ENCODE data around the gene OMP. TPM values are rescaled to one million over a fixed set of nuclear protein-coding genes. Genes with fewer than 3 reads are reported as not detected.

Gene OMP
- total RNA-seq, 1 donor from 2014 or later: not detected

DNA sequence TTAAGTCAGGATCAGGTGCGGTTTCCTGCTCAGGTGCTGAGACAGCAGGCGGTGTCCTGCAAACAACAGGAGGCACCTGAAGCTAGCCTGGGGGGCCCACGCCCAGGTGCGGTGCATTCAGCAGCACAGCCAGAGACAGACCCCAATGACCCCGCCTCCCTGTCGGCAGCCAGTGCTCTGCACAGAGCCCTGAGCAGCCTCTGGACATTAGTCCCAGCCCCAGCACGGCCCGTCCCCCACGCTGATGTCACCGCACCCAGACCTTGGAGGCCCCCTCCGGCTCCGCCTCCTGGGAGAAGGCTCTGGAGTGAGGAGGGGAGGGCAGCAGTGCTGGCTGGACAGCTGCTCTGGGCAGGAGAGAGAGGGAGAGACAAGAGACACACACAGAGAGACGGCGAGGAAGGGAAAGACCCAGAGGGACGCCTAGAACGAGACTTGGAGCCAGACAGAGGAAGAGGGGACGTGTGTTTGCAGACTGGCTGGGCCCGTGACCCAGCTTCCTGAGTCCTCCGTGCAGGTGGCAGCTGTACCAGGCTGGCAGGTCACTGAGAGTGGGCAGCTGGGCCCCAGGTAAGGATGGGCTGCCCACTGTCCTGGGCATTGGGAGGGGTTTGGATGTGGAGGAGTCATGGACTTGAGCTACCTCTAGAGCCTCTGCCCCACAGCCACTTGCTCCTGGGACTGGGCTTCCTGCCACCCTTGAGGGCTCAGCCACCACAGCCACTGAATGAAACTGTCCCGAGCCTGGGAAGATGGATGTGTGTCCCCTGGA is 25.5 kb downstream of the OMP start, which contains the start of gene MYO7A:
Gene MYO7A, plus strand, starts transcription at position 327 of the 772 bp plus-strand sequence. CDS start 2,389 bp downstream, outside the sequence.
- H3K27me3 Mint-ChIP-seq (ENCODE audit: unreplicated experiment): peaks cover 7% of the 10 kb centered on the region
- peak; percentile 86 for DNase-seq
- H3K9me3 Mint-ChIP-seq (ENCODE audit: unreplicated experiment): peaks cover 8% of the 10 kb centered on the region
- H3K4me1 Mint-ChIP-seq (ENCODE audit: low read depth, unreplicated experiment): peaks cover 15% of the 10 kb centered on the region
- H3K36me3 Mint-ChIP-seq (ENCODE audit: unreplicated experiment): no peaks in the 10 kb centered on the region
- H3K27ac Mint-ChIP-seq (ENCODE audit: unreplicated experiment): peak within 1 kb of the TSS; percentile 96
- TF ChIP-seq, protein P1, sequence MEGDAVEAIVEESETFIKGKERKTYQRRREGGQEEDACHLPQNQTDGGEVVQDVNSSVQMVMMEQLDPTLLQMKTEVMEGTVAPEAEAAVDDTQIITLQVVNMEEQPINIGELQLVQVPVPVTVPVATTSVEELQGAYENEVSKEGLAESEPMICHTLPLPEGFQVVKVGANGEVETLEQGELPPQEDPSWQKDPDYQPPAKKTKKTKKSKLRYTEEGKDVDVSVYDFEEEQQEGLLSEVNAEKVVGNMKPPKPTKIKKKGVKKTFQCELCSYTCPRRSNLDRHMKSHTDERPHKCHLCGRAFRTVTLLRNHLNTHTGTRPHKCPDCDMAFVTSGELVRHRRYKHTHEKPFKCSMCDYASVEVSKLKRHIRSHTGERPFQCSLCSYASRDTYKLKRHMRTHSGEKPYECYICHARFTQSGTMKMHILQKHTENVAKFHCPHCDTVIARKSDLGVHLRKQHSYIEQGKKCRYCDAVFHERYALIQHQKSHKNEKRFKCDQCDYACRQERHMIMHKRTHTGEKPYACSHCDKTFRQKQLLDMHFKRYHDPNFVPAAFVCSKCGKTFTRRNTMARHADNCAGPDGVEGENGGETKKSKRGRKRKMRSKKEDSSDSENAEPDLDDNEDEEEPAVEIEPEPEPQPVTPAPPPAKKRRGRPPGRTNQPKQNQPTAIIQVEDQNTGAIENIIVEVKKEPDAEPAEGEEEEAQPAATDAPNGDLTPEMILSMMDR (IDR thresholded peaks at IDR 0.05; ENCODE audit: partially characterized antibody, unreplicated experiment): no peak
- H3K4me3 Mint-ChIP-seq (ENCODE audit: unreplicated experiment): peak within 1 kb of the TSS; percentile 86

DNA sequence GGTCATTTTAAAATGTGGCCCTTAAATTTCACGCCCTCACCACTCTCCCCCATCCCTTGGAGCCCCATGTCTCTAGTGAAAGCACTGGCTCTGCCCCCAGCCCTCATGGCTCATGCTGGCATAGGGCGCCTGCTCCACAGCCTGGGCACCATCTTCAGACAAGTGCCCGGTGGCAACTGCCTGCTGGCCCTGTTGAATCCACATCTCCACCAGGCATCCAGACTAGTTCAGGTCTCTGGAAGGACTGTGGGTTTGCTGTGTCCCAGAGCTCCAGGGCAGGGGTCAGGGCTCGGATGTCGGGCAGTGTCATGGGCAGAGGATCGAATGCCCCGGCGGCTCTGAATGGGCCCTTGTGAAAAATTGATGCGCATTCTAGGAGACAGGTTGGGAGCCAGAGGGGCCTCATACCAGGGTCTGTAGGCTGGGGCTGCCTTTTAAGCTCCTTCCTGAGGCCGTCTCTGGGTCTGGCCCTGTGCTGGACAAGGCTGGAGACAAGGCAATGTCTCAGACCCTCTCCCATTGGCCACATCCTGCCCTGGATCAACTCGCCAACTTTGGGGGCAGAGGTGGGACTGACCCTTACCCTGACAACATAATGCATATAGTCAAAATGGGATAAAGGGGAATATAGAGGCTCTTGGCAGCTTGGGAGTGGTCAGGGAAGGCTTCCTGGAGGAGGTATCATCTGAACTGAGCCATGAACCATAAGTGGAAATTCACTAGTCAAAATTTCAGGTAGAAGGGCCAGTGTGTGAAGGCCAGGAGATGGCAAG is 26.6 kb downstream of the OMP start:
- H3K36me3 Mint-ChIP-seq (ENCODE audit: unreplicated experiment): no peaks in the 10 kb centered on the region
- peaks cover 15% of the 10 kb centered on the region for H3K4me1 Mint-ChIP-seq (ENCODE audit: low read depth, unreplicated experiment)
- H3K9me3 Mint-ChIP-seq (ENCODE audit: unreplicated experiment): peaks cover 8% of the 10 kb centered on the region
- peaks cover 7% of the 10 kb centered on the region for H3K27me3 Mint-ChIP-seq (ENCODE audit: unreplicated experiment)
- DNase-seq: no peak
- TF ChIP-seq, protein P1 (IDR thresholded peaks at IDR 0.05; ENCODE audit: partially characterized antibody, unreplicated experiment): no peak
- peak overlapping the region; percentile 68 for H3K27ac Mint-ChIP-seq (ENCODE audit: unreplicated experiment)
- H3K4me3 Mint-ChIP-seq (ENCODE audit: unreplicated experiment): peak overlapping the region; percentile 65

DNA sequence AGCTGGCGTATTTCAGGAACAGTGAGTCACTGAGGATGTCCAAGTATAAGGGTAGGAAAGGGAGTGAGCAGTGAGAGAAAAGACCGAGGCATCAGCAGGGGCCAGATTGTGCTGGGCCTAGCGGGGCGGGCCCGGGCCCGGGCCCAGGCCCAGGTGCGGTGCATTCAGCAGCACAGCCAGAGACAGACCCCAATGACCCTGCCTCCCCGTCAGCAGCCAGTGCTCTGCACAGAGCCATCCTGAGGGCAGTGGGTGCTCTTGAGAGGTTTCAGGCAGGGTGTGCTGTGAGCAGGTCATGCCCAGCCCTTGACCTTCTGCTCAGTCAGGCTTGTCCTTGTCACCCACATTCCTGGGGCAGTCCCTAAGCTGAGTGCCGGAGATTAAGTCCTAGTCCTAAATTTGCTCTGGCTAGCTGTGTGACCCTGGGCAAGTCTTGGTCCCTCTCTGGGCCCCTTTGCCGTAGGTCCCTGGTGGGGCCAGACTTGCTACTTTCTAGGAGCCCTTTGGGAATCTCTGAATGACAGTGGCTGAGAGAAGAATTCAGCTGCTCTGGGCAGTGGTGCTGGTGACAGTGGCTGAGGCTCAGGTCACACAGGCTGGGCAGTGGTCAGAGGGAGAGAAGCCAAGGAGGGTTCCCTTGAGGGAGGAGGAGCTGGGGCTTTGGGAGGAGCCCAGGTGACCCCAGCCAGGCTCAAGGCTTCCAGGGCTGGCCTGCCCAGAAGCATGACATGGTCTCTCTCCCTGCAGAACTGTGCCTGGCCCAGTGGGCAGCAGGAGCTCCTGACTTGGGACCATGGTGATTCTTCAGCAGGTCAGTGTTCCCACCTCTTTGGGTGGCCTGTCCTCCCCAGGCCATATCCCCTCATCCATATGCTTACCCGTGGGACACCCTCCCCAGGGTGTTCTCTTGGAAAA is 27.5 kb downstream of the OMP start:
- H3K4me1 Mint-ChIP-seq (ENCODE audit: low read depth, unreplicated experiment): peaks cover 15% of the 10 kb centered on the region
- peaks cover 7% of the 10 kb centered on the region for H3K27me3 Mint-ChIP-seq (ENCODE audit: unreplicated experiment)
- no peak overlapping the region for H3K4me3 Mint-ChIP-seq (ENCODE audit: unreplicated experiment)
- TF ChIP-seq, protein P1 (IDR thresholded peaks at IDR 0.05; ENCODE audit: partially characterized antibody, unreplicated experiment): no peak
- no peaks in the 10 kb centered on the region for H3K36me3 Mint-ChIP-seq (ENCODE audit: unreplicated experiment)
- no peak for DNase-seq
- no peak overlapping the region for H3K27ac Mint-ChIP-seq (ENCODE audit: unreplicated experiment)
- H3K9me3 Mint-ChIP-seq (ENCODE audit: unreplicated experiment): peaks cover 8% of the 10 kb centered on the region

DNA sequence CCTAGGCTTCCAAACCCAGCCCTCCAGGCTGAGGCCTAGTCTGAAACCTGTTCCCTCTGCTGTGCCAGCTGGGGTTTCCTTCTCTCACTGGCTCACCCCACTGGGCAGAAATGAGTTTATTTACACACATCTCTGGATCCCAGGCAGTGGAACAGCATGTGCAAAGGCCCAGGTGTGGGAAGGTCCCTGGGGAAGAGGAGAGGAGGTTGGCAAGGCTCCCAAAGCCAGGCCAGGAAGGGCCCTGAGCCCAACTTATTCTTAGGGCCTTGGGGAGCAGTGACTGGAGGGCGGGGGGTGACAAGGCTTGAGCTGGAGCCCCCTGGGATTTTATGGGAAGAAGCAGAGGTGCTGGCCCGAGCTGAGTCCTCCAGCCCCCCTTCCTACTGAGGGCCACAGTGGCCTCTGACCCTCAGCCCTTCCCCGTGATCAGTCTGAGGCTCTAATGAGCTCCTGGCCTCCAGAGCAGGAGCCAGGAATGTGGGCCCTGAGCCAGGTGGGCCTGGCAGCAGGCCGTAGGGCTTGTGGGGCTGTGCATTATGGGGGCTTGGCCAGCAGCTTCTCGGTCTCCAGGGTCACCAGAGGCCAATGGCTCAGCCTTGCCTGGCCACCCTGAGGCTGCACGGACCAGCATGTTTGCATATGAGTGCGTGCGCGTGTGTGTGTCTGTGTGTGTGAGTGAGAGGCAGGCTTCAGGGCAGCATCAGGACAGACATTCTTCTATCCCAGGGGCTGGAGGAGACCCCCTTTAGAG is 28.3 kb downstream of the OMP start:
- Mint-ChIP-seq H3K9me3 (ENCODE audit: unreplicated experiment) (peaks cover 8% of the 10 kb centered on the region), H3K27ac (ENCODE audit: unreplicated experiment) (no peak overlapping the region), H3K27me3 (ENCODE audit: unreplicated experiment) (peaks cover 8% of the 10 kb centered on the region), H3K36me3 (ENCODE audit: unreplicated experiment) (no peaks in the 10 kb centered on the region), H3K4me3 (ENCODE audit: unreplicated experiment) (no peak overlapping the region), H3K4me1 (ENCODE audit: low read depth, unreplicated experiment) (peaks cover 15% of the 10 kb centered on the region)
- no peak for DNase-seq
- TF ChIP-seq, protein P1 (IDR thresholded peaks at IDR 0.05; ENCODE audit: partially characterized antibody, unreplicated experiment): no peak
